ENCODE measurements around the gene THADA.

The THADA gene

DNA sequence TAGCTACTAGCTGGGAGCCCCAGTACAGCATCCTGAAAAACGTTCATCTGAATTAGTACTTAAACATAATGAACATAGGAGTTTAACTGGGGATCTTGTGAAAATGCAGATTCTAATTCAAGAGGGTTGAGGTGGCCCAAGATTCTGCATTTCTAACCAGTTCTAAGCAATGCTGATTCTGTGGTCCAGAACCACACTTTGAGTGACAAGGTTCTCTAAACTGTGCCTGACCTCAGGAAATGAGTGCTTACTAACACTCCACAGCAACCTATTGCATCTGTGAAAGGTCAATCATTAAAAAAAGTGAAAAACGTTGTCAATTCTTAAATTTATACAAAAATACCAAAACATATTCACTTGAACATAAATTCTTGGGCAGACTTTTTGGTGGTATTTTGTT, 212.3 kb downstream of the THADA start:
- no peak for DNase-seq

GRCh38 chr2:43379494-43379893, 216.3 kb downstream of the THADA start:
- no peak for DNase-seq

GRCh38 chr2:43377327-43377726, 218.5 kb downstream of the THADA start:
- no peak for DNase-seq

DNA sequence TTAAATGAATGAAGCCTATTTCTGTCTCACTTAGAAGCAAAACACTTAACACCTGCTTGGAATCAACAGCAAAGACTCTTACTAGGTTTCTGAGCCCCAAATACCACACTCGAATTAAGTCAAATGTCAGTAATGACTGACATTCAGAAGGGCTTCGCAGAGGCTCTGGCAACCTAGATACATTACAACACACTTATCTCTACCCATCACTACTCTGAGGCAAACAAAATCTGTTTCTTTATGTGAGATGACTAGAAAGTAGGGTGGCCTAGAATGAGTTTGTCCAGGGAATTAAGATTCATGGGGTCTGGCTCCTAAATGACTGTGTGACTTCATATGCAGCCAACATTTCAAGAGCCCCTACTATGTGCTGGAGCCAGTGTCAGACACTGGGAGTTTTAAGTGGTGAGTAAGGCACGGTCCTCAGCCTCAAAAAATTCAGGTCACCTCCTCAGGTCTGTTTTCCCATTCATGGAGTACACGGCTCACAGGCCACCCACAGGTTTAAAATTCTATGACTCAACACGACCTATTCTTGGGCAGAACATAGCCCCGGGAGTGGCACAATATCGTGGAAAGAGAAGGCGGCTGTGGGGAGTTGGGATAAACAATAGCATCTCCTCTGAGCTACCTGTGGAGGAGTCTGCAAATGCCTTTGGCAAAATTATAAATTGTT, 219.2 kb downstream of the THADA start:
- DNase-seq: no peak

GRCh38 chr2:43375746-43376522, 219.9 kb downstream of the THADA start:
- DNase-seq: no peak

DNA sequence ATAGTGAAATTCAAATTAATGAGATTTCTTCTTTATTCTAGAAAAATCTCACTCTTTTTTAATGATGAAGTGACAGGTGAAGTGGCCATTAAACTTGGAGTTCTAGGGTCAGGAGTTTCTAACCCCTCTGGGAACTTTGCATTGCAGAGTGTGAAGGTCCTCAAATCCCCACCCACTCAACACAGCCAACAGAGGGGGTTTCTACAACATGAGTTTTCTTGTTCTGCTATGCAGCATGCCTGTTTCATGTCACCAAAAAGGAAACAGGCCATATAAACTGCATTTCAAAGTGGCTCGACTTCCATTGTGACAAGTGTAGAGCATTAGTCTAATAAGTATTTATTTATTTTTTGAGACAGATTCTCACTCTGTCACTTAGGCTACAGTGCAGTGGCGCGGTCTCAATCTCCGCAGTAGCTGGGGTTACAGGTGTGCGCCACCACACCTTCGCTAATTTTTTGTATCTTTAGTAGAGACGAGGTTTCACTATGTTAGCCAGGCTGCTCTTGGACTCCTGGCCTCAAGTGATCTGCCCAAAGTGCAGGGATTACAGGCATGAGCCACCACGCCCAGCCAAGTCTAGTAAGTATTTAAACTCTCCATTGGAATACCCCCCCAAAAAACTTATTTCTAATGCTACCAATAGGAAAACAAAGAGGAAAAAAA, 223.3 kb downstream of the THADA start:
- DNase-seq: no peak

- no peak for DNase-seq
Measured at GRCh38 chr2:43370705-43371104, 225.1 kb downstream of the THADA start.

- no peak for DNase-seq
Measured at GRCh38 chr2:43370146-43370545, 225.7 kb downstream of the THADA start.

DNA sequence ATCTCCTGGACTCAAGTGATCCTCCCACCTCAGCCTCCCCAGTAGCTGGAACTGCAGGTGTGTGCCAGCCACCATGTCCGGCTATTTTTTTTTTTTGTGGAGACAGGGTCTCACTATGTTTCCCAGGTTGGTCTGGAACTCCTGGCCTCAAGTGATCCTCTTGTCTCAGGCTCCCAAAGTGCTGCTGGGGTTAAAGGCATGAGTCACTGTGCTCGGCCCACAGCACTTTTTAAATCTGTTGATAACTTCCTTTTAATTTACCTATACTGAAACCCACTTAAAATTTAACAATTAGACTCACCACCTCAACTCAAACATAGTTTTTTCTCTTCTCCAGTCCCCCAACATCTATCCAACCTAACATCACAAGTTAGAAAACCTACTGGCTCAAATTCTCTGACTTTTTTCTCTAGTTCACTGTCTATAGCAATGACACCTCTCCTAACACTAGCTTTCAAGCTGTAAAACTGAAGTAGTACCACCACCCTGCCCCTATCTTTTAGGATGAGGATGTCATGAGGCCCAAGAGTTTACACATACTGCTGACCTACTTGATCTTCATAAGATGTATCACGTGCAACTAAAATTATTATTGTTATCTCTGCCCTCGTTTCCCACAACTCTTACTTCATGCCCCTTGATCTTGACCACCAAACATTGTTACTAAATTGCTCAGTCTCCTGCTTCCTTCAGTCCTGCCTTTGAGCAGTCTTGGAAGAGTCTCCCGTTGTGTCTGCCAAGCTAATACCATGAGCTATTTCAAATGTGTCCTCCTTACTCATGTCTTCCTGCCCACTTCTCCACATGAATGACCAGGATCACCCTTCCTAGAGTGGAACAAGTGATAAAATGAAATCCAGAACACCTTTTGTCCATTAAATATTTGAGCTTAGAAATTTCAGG, 227.1 kb downstream of the THADA start:
- no peak for DNase-seq

DNA sequence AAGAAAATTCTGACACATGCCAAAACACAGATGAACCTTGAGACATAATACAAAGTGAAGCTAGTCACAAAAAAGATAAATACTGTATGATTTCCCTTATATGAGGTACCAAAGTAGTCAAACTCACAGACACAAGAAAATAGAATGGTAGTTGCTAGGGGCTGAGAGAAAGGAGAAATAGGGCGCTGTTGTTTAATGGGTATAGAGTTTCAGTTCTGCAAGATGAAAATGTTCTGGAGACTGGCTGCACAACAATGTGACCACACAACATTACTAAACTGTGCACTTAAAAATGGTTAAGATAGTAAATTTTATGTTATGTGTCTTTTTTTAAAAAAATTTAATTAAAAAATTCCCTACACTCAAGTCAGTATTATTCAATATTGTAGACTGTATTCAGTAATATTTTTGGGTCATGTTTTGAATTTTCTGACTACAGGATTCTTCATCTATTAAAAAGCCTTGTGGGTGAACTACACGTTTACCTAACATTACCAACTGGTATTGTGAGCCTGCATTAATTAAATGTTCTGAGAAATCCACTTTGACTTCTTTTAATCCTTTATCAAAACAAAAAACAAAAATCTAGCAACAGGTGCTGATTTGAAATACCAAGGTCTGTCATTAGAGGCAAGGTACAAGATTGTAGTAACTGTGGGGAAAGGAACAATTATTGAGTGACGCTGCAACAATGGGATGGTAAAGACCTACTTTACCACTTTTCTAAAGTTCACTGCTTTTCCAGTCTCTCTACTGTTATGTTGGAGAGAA, 228.6 kb downstream of the THADA start:
- no peak for DNase-seq

GRCh38 chr2:43363120-43363519, 232.7 kb downstream of the THADA start:
- no peak for DNase-seq

DNA sequence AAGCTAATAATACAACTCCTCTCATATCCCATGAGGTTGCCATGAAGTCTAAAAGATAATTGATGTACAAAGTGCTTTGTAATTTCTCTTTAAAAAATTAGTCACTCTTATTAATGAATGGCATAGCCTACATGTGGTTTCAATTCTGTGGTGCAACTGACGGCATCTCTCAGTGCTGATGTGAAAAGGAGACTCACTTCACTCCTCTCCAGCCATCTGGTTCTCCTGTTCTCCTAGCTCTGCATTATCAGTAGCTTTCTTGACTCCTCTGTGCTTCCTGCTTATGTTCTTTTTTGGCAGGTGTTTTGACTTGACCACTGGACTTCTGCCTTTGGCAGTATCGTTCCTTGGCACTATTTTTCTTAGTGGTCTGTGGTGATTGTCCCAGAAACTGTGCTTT, 234.6 kb downstream of the THADA start:
- DNase-seq: no peak

GRCh38 chr2:43360137-43360536, 235.7 kb downstream of the THADA start:
- DNase-seq: no peak

DNA sequence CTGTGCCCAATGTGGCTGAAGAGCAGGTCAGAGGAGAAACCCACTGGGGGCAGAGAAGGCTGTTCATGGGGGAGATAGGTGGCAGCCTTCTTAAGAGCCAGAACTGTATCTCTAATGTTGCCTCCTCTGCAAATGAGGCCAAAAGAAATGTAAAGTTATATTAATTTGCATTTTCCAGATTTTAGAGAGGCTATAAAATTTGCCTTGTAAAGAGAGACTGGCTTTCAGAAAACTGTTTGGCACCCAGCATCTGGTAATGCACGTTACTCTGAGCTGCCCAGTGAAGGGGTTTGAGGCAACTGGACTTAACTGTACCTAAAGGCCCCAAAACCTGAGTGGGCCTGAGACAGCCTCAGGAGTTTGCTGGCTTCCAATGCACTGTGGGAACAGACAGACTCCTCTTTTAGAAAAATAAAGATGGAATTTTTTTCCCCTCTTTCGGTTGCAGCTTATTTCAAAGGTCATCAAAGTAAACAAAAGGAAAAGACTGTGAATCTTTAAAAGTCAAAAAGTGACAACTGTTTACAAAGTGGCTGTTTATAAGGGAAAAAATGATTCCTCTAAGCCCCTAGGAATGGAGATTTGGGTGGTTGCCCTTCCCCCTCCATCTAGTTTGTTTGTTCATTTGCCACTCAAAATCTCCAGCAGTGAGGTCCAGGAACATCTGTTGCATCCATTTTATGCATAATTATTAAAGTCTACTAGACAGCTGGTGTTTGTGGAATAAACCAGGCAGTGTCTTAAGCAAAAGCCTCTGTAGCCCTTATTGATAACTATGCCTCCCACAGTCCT, 237.2 kb downstream of the THADA start:
- DNase-seq: peak; percentile 46

DNA sequence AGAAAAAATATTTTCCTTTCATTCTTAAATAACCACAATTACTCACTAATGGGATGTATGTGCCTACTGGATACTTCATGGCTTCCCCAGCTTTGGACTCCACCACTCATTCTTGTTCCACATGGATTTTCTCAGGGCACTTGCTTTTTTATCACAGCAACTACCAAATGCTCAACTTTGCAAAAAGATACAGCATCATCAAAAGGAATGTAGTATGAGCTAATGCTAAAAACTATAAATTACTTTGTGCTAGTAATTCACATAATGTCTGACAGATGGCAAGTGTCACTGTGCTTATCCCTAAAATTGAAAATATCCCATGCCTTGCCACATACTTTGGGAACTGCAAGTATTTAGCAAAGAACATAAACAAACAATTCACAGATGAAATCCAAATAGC, 239.1 kb downstream of the THADA start:
- no peak for DNase-seq

DNA sequence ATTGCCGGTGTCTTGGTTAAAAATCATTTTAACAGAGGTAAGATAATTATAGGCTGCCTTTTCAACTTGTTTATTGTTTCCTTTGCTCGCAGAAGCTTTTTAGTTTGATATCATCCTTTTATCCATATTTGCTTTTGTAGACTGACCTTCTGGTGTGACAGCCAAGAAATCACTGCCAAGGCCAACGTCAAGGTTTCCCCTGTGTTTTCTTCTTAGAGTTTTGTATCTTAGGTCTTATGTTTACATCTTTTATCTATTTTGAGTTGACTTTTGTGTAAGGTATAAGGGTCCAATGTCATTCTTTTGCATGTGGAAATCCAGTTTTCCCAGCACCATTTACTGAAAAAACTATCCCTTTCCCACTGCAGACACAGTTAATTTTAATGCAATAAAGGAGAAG, 240.4 kb downstream of the THADA start:
- DNase-seq: no peak

- DNase-seq: no peak
Measured at GRCh38 chr2:43349904-43350303, 245.9 kb downstream of the THADA start.

- no peak for DNase-seq
Measured at GRCh38 chr2:43348908-43349661, 246.8 kb downstream of the THADA start.

- no peak for DNase-seq
Measured at GRCh38 chr2:43347746-43348145, 248.1 kb downstream of the THADA start.

Data from NCI-H446 treated with DMSO at 0.1 percent for 48 hours (cell line).